CD14-positive monocyte (primary cell): ENCODE results near the gene LRRC73. TPM values are rescaled to one million over a fixed set of nuclear protein-coding genes. Genes with fewer than 3 reads are reported as not detected.
A peak's percentile ranks its signal among the peaks of the same experiment; 100 is the strongest.

ENCODE experiments used
- DNase-seq, 3 donors: peaks; one replicate each; pipeline ENCODE4 v3.0.0-alpha.2; 2011 to 2022
- H2AFZ ChIP-seq: 2 replicates; pipeline ENCODE4 v1.6.0; 2012; ENCODE audit warnings: mild to moderate bottlenecking, low read depth, low read length, inconsistent platforms; ENCODE audit not compliant: insufficient read depth, poor library complexity, severe bottlenecking
- H3K27ac ChIP-seq, 2 donors: 1 replicate in 1 of 2; 2 replicates in 1 of 2; pipeline ENCODE4 v1.5.1; 2012 to 2013; ENCODE audit warnings: low read length in 2 of 2, control low read depth in 1 of 2, inconsistent platforms in 1 of 2, low read depth in 1 of 2, mild to moderate bottlenecking in 1 of 2
- H3K27me3 ChIP-seq, 2 donors: one replicate each; pipeline versions ENCODE4 v1.6.0 to v1.6.1; 2011 to 2013; ENCODE audit warnings: low read length in 2 of 2; ENCODE audit not compliant: control insufficient read depth in 2 of 2, insufficient read depth in 2 of 2
- H3K36me3 ChIP-seq, 2 donors: replicated peaks in 1 of 2; 1 replicate in 1 of 2; 2 replicates in 1 of 2; pipeline versions ENCODE4 v1.5.1 to v1.6.1; 2012 to 2013; ENCODE audit warnings: low read length in 2 of 2, control low read depth in 1 of 2, inconsistent platforms in 1 of 2, mild to moderate bottlenecking in 1 of 2; ENCODE audit not compliant: insufficient read depth in 2 of 2, control insufficient read depth in 1 of 2
- H3K4me1 ChIP-seq, 2 donors: 1 replicate in 1 of 2; 2 replicates in 1 of 2; pipeline versions ENCODE4 v1.5.1 to v1.6.1; 2012 to 2013; ENCODE audit warnings: low read length in 2 of 2, control low read depth in 1 of 2, inconsistent platforms in 1 of 2, mild to moderate bottlenecking in 1 of 2, moderate library complexity in 1 of 2; ENCODE audit not compliant: insufficient read depth in 2 of 2, control insufficient read depth in 1 of 2
- H3K4me2 ChIP-seq: replicated peaks from 2 replicates; pipeline ENCODE3; 2012; ENCODE audit warnings: low read length, moderate library complexity, mild to moderate bottlenecking; ENCODE audit not compliant: poor library complexity, severe bottlenecking; ENCODE audit errors: extremely low read depth
- H3K4me3 ChIP-seq, 3 experiments: fragments of 200-600 bp in 1 of 3; sonication (generic) in 1 of 3; replicated peaks in 1 of 3; 1 replicate in 2 of 3; 2 replicates in 1 of 3; pipeline ENCODE4 v1.5.1; 2011 to 2013; ENCODE audit warnings: low read length in 3 of 3, mild to moderate bottlenecking in 3 of 3, control low read depth in 2 of 3, low read depth in 2 of 3, inconsistent platforms in 1 of 3, moderate library complexity in 1 of 3
- H3K79me2 ChIP-seq: 2 replicates; pipeline ENCODE4 v1.6.0; 2012; ENCODE audit warnings: mild to moderate bottlenecking, control low read depth, inconsistent platforms, low read length, moderate library complexity; ENCODE audit not compliant: insufficient read depth
- H3K9ac ChIP-seq: 2 replicates; pipeline ENCODE4 v1.6.0; 2017; ENCODE audit warnings: low read length, mild to moderate bottlenecking; ENCODE audit not compliant: insufficient read depth, poor library complexity, severe bottlenecking
- H3K9me3 ChIP-seq, 2 donors: replicated peaks in 1 of 2; 1 replicate in 1 of 2; 2 replicates in 1 of 2; pipeline versions ENCODE4 v1.5.1 to v1.6.1; 2012 to 2013; ENCODE audit warnings: low read length in 2 of 2, control low read depth in 1 of 2; ENCODE audit not compliant: control insufficient read depth in 1 of 2, insufficient read depth in 1 of 2
- H4K20me1 ChIP-seq: 2 replicates; pipeline ENCODE4 v1.6.0; 2012; ENCODE audit warnings: mild to moderate bottlenecking, low read length, control low read depth, moderate library complexity; ENCODE audit not compliant: insufficient read depth
- H3K27ac Mint-ChIP-seq, 7 donors: one replicate each; pipeline ENCODE4 v1.8.0; 2020; ENCODE audit warnings: mild to moderate bottlenecking in 7 of 7, mixed read lengths in 7 of 7, moderate library complexity in 6 of 7, inconsistent platforms in 2 of 7
- H3K27me3 Mint-ChIP-seq, 3 donors: one replicate each; pipeline ENCODE4 v1.8.0; 2021 to 2022; ENCODE audit warnings: low read depth in 3 of 3, mild to moderate bottlenecking in 3 of 3, mixed read lengths in 3 of 3, moderate library complexity in 3 of 3, inconsistent platforms in 1 of 3
- H3K36me3 Mint-ChIP-seq, 2 donors: one replicate each; pipeline ENCODE4 v1.8.0; 2020; ENCODE audit warnings: mixed read lengths in 2 of 2, inconsistent platforms in 1 of 2, mild to moderate bottlenecking in 1 of 2
- H3K4me1 Mint-ChIP-seq: one replicate; pipeline ENCODE4 v1.8.0; 2020; ENCODE audit warnings: mild to moderate bottlenecking, mixed read lengths
- H3K4me3 Mint-ChIP-seq, 2 donors: one replicate each; pipeline ENCODE4 v1.8.0; 2020; ENCODE audit warnings: mild to moderate bottlenecking in 2 of 2, mixed read lengths in 2 of 2, moderate library complexity in 1 of 2
- H3K9me3 Mint-ChIP-seq, 7 donors: one replicate each; pipeline ENCODE4 v1.8.0; 2020 to 2022; ENCODE audit warnings: mixed read lengths in 7 of 7, mild to moderate bottlenecking in 6 of 7, moderate library complexity in 6 of 7, inconsistent platforms in 2 of 7
- WGBS: methylation state at CpG from one replicate; pipeline ENCODE4 v1.1.5; 2013; ENCODE audit warnings: missing lambda C conversion rate; ENCODE audit not compliant: insufficient coverage; 5-methylcytosine and 5-hydroxymethylcytosine counted together
- intact Hi-C, 2 donors: fragments of 100-400 bp; cut with micrococcal nuclease; formaldehyde crosslinking; loops; one replicate each; pipeline versions ENCODE4 v1.15.0 to v1.15.1; 2023
- polyA plus RNA-seq, 3 donors: library from polyadenylated mRNA; depleted of rRNA in 1 of 3; unstranded in 2 of 3; stranded (reverse) in 1 of 3; fragments of 300-500 nt in 2 of 3; fragments of >200 nt in 1 of 3; fragmentation: Illumina TruSeq in 2 of 3; gene quantifications; 1 replicate in 2 of 3; 2 replicates in 1 of 3; pipeline ENCODE4 v1.2.3, GENCODE V29; 2012 to 2021
- small RNA-seq: library from RNA; depleted of rRNA; stranded (forward); fragments of <200 nt; gene quantifications from one replicate; pipeline ENCODE3, GENCODE V24; 2012; ENCODE audit warnings: low read depth; ENCODE audit not compliant: insufficient read length
- TF ChIP-seq, protein P1 (sequence below): fragments of 200-600 bp; IDR thresholded peaks from one replicate; pipeline ENCODE4 v1.8.0; 2022; ENCODE audit warnings: antibody characterized with exemption, mild to moderate bottlenecking

The LRRC73 gene
- polyA plus RNA-seq, 3 donors = not detected

DNA sequence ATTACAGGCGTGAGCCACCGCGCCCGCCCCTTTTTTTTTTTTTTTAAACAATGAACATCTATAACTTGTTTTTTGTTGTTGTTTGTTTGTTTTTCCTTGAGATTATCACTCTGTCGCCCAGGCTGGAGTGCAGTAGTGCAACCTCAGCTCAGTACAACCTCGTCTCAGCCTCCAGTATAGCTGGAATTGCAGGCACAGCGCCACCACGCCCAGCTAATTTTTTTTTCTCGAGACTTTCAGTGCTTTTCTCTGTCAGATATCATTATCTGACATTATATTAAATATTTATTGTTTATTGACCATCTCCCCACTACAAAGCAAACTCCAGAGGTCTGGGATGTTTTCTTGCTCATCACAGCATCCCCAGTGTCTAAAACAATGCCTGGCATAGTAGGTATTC, 52.5 kb downstream of the LRRC73 start:
- H3K27ac ChIP-seq = no peak overlapping the region
- peaks cover 17 to 35% of the 10 kb centered on the region in 2 donors for H3K27me3 ChIP-seq
- no peaks in the 10 kb centered on the region for H3K9me3 ChIP-seq
- no peaks in the 10 kb centered on the region for H3K79me2 ChIP-seq
- H3K9ac ChIP-seq = no peak overlapping the region
- intact Hi-C loops = no loop called here
- peaks cover 4 to 9% of the 10 kb centered on the region in 2 donors for H3K36me3 ChIP-seq
- H3K4me1 ChIP-seq = peaks cover 12 to 20% of the 10 kb centered on the region in 2 donors
- no peaks in the 10 kb centered on the region for H4K20me1 ChIP-seq
- H3K27me3 Mint-ChIP-seq = peaks cover 52 to 60% (median 54%) of the 10 kb centered on the region in 3 donors
- H2AFZ ChIP-seq = no peak overlapping the region
- DNase-seq = no peak
- peaks cover 19 to 22% of the 10 kb centered on the region in 2 donors for H3K36me3 Mint-ChIP-seq
- no peak overlapping the region for H3K4me2 ChIP-seq
- TF ChIP-seq, protein P1, sequence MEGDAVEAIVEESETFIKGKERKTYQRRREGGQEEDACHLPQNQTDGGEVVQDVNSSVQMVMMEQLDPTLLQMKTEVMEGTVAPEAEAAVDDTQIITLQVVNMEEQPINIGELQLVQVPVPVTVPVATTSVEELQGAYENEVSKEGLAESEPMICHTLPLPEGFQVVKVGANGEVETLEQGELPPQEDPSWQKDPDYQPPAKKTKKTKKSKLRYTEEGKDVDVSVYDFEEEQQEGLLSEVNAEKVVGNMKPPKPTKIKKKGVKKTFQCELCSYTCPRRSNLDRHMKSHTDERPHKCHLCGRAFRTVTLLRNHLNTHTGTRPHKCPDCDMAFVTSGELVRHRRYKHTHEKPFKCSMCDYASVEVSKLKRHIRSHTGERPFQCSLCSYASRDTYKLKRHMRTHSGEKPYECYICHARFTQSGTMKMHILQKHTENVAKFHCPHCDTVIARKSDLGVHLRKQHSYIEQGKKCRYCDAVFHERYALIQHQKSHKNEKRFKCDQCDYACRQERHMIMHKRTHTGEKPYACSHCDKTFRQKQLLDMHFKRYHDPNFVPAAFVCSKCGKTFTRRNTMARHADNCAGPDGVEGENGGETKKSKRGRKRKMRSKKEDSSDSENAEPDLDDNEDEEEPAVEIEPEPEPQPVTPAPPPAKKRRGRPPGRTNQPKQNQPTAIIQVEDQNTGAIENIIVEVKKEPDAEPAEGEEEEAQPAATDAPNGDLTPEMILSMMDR = no peak
- peaks cover 0 to 25% (median 8%) of the 10 kb centered on the region in 7 donors for H3K9me3 Mint-ChIP-seq
- no peak overlapping the region for H3K4me3 ChIP-seq
- H3K27ac Mint-ChIP-seq = no peak overlapping the region
- H3K4me1 Mint-ChIP-seq = peaks cover 14% of the 10 kb centered on the region
- WGBS = no CpG with 5 or more reads among the region's 9 CpGs
- peak overlapping the region in 1 of 2 donors; percentile 97 for H3K4me3 Mint-ChIP-seq

Small RNA genes lying within 50 kb of the gene (small RNA-seq; reads per million reads assigned to genes)
- gene RF00426 (not detected), gene RNU6-1113P (not detected)

Other genes starting within 250 kb of the LRRC73 start
- not detected for gene SLC22A7, start 212.1 kb downstream of the LRRC73 start, polyA plus RNA-seq
- gene CRIP3, start 201.5 kb downstream of the LRRC73 start, polyA plus RNA-seq = 10 to 100 TPM in 1 of 3 donors, 1 to 10 TPM in 2; 1.2 to 12.8 (median 1.6) TPM
- 10 to 100 TPM in 1 of 3 donors, 1 to 10 TPM in 2; 3.2 to 19.4 (median 3.6) TPM for gene ZNF318, start 140.7 kb downstream of the LRRC73 start, polyA plus RNA-seq
- gene ABCC10, start 82.8 kb downstream of the LRRC73 start, polyA plus RNA-seq = 10 to 100 TPM in 2 of 3 donors, 1 to 10 TPM in 1; 7.6 to 32.8 (median 10.2) TPM
- under 1 TPM in 1 of 3 donors, not detected in 2; 0.08 TPM for gene DLK2, start 54.8 kb downstream of the LRRC73 start, polyA plus RNA-seq
- 10 to 100 TPM in 1 of 3 donors, 1 to 10 TPM in 2; 3.2 to 43.4 (median 3.2) TPM for gene TJAP1, start 32.8 kb downstream of the LRRC73 start, polyA plus RNA-seq
- gene YIPF3, start 6.6 kb upstream of the LRRC73 start, polyA plus RNA-seq = 100 to 1,000 TPM; 112 to 126 (median 123) TPM
- gene POLR1C, start 6.7 kb upstream of the LRRC73 start, polyA plus RNA-seq = 10 to 100 TPM in 1 of 3 donors, 1 to 10 TPM in 2; 4.5 to 18.3 (median 6.1) TPM
- gene XPO5, start 65.7 kb upstream of the LRRC73 start, polyA plus RNA-seq = 10 to 100 TPM in 2 of 3 donors, 1 to 10 TPM in 1; 8.0 to 17.5 (median 13.8) TPM
- gene POLH, start 65.8 kb upstream of the LRRC73 start, polyA plus RNA-seq = 1 to 10 TPM; 2.0 to 2.6 (median 2.1) TPM
- 100 to 1,000 TPM in 1 of 3 donors, 1 to 10 TPM in 2; 3.6 to 120 (median 4.9) TPM for gene GTPBP2, start 118.9 kb upstream of the LRRC73 start, polyA plus RNA-seq
- gene MAD2L1BP, start 125.5 kb upstream of the LRRC73 start, polyA plus RNA-seq = 10 to 100 TPM; 17.3 to 33.5 (median 26.5) TPM
- gene RSPH9, start 134.7 kb upstream of the LRRC73 start, polyA plus RNA-seq = under 1 TPM; 0.05 to 0.52 (median 0.13) TPM
- 10 to 100 TPM; 17.3 to 45.3 (median 41.4) TPM for gene MRPS18A, start 177.4 kb upstream of the LRRC73 start, polyA plus RNA-seq